Activated CD8-positive, alpha-beta memory T cell treated with anti-CD3 and anti-CD28 coated beads, Interleukin-2, amount 50 U/mL, for 1 hour (primary cell): ENCODE results near the gene DAGLA.
"Not testable (repeated sequence)": the region's sequence is repeated elsewhere in the genome, so short reads cannot be mapped to it uniquely, and the experiment has no call there.

Source experiments
- DNase-seq: peaks from one replicate; pipeline ENCODE4 v3.0.0-alpha.2; 2020; ENCODE audit errors: extremely low read depth

Gene DAGLA

GRCh38 chr11:61679893-61680621 is at the start of gene DAGLA:
TSS of gene DAGLA (plus strand) at chr11:61680391. CDS start at chr11:61720156, 39,765 bp downstream.
- DNase-seq, result peak; percentile 28

- no peak for DNase-seq
Measured at GRCh38 chr11:61632096-61632495, 48.1 kb upstream of the DAGLA start.

GRCh38 chr11:61635304-61635703 is 44.9 kb upstream of the DAGLA start:
- no peak for DNase-seq

GRCh38 chr11:61635787-61636186 is 44.4 kb upstream of the DAGLA start:
- DNase-seq, result no peak

GRCh38 chr11:61636676-61637075 is 43.5 kb upstream of the DAGLA start:
- DNase-seq, result no peak

GRCh38 chr11:61637277-61637676 is 42.9 kb upstream of the DAGLA start:
- DNase-seq, result no peak

GRCh38 chr11:61639816-61640443 is 40.3 kb upstream of the DAGLA start:
- DNase-seq, result no peak

GRCh38 chr11:61642162-61642561 is 38.0 kb upstream of the DAGLA start:
- no peak for DNase-seq

- DNase-seq, result no peak
Measured at GRCh38 chr11:61645179-61645868, 34.9 kb upstream of the DAGLA start.

- DNase-seq, result no peak
Measured at GRCh38 chr11:61647529-61647928, 32.7 kb upstream of the DAGLA start.

GRCh38 chr11:61650781-61651571 is 29.2 kb upstream of the DAGLA start:
- no peak for DNase-seq

GRCh38 chr11:61652135-61652534 is 28.1 kb upstream of the DAGLA start:
- DNase-seq, result no peak

- no peak for DNase-seq
Measured at GRCh38 chr11:61654397-61654829, 25.8 kb upstream of the DAGLA start.

GRCh38 chr11:61655266-61656159 is 24.7 kb upstream of the DAGLA start:
- not testable (repeated sequence) for DNase-seq

GRCh38 chr11:61656347-61657077 is 23.7 kb upstream of the DAGLA start:
- no peak for DNase-seq

- DNase-seq, result no peak
Measured at GRCh38 chr11:61657566-61658290, 22.5 kb upstream of the DAGLA start.

GRCh38 chr11:61659413-61660196 is 20.6 kb upstream of the DAGLA start:
- DNase-seq, result no peak

GRCh38 chr11:61660997-61661396 is 19.2 kb upstream of the DAGLA start:
- not testable (repeated sequence) for DNase-seq
